Ishikawa (cell line): ENCODE data around the gene ARHGAP29.

Experiments used
- CEBPB ChIP-seq: IDR thresholded peaks from 2 replicates; pipeline ENCODE4 v1.6.1; 2012
- CREB1 ChIP-seq: IDR thresholded peaks from 2 replicates; pipeline ENCODE4 v1.6.1; 2012; ENCODE audit warnings: low read depth
- EGR1 ChIP-seq: IDR thresholded peaks from 2 replicates; pipeline ENCODE4 v1.6.1; 2012
- EP300 ChIP-seq: IDR thresholded peaks from 2 replicates; pipeline ENCODE4 v1.6.1; 2012; ENCODE audit warnings: borderline replicate concordance
- FOXM1 ChIP-seq: IDR thresholded peaks from 2 replicates; pipeline ENCODE4 v1.6.1; 2012; ENCODE audit warnings: low read depth, borderline replicate concordance
- MAX ChIP-seq: IDR thresholded peaks from 2 replicates; pipeline ENCODE4 v1.6.1; 2012
- NFIC ChIP-seq: IDR thresholded peaks from 2 replicates; pipeline ENCODE4 v1.6.1; 2012
- RAD21 ChIP-seq: IDR thresholded peaks from 2 replicates; pipeline ENCODE4 v1.6.1; 2012; ENCODE audit warnings: low read depth
- REST ChIP-seq: IDR thresholded peaks from 2 replicates; pipeline ENCODE4 v1.6.1; 2012; ENCODE audit warnings: low read depth, mild to moderate bottlenecking
- TAF1 ChIP-seq: IDR thresholded peaks from 2 replicates; pipeline ENCODE4 v1.6.1; 2012; ENCODE audit warnings: low read depth, mild to moderate bottlenecking
- TCF12 ChIP-seq: IDR thresholded peaks from 2 replicates; pipeline ENCODE4 v1.6.1; 2012; ENCODE audit warnings: low read depth
- TEAD4 ChIP-seq: IDR thresholded peaks from 2 replicates; pipeline ENCODE4 v1.6.1; 2012
- YY1 ChIP-seq: IDR thresholded peaks from 2 replicates; pipeline ENCODE4 v1.6.1; 2012; ENCODE audit warnings: low read depth
- ZBTB7A ChIP-seq: IDR thresholded peaks from 2 replicates; pipeline ENCODE4 v1.6.1; 2012; ENCODE audit warnings: low read depth
- TF ChIP-seq, protein P1 (sequence below): IDR thresholded peaks from 2 replicates; pipeline ENCODE4 v1.6.1; 2012

The ARHGAP29 gene

GRCh38 chr1:94186946-94187345 lies 50.4 kb downstream of the ARHGAP29 start:
- TF ChIP-seq EGR1 (no peak), TEAD4 (no peak), CREB1 (no peak), MAX (no peak), CEBPB (no peak), TCF12 (no peak), NFIC (no peak), TAF1 (no peak), YY1 (no peak), REST (no peak), FOXM1 (no peak), RAD21 (no peak), EP300 (no peak), ZBTB7A (no peak)
- TF ChIP-seq, protein P1, sequence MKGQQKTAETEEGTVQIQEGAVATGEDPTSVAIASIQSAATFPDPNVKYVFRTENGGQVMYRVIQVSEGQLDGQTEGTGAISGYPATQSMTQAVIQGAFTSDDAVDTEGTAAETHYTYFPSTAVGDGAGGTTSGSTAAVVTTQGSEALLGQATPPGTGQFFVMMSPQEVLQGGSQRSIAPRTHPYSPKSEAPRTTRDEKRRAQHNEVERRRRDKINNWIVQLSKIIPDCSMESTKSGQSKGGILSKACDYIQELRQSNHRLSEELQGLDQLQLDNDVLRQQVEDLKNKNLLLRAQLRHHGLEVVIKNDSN, result no peak

DNA sequence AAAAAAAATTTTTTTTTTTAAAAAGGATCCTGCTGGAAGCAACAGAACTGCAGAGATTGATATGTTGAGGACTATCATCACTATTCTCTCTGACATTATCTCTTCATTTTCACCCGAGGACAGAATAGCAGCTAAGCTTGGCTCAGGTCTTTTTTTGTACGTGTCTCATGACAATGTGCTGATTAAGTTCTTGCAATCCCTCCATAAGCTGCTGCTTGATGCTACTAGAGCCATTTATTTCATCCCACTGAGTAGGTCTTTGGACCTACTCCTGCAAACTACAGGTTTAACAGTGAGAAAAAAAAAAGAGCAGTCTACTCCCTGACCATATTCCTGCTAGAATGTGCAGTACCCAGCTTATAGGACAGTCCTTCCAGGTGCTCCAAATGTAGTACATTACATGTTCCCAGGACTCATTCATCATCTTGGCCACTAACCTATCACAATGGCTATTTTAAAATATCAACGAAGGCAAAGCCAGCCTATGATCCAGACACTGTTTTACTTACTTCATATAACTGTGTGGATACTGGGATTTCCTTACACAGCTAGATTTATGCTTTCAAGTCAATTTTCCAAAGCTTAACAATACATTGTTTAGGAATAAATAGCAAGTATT lies 54.1 kb downstream of the ARHGAP29 start:
- TF ChIP-seq EP300 (no peak), MAX (no peak), YY1 (no peak), TEAD4 (no peak), CREB1 (no peak), FOXM1 (no peak)
- TF ChIP-seq, protein P1, result no peak

DNA sequence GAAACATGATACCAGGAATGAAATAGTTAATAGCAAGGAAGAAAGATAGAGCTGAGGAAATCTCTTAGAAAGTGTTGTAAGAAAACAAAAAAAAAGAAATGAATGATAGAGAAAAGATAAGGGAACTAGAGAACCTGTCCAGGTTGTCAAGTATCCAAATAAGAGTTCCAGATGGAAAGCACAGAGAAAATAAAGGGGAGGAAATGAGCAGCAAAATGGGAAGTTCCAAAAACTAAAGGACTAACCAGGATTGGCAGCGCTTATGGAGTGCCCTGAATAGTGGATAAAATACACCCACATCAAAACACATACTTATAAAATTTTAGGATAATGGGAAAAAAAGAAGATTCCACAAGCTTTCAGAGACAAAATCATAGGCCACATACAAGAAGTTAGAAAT lies 55.2 kb downstream of the ARHGAP29 start:
- no peak for TF ChIP-seq TCF12
- no peak for TF ChIP-seq RAD21
- no peak for TF ChIP-seq FOXM1
- TF ChIP-seq, protein P1, result no peak
- no peak for TF ChIP-seq CREB1
- no peak for TF ChIP-seq TEAD4
- TF ChIP-seq YY1, result no peak
- TF ChIP-seq MAX, result no peak
- no peak for TF ChIP-seq EGR1
- TF ChIP-seq EP300, result no peak
- TF ChIP-seq TAF1, result no peak

DNA sequence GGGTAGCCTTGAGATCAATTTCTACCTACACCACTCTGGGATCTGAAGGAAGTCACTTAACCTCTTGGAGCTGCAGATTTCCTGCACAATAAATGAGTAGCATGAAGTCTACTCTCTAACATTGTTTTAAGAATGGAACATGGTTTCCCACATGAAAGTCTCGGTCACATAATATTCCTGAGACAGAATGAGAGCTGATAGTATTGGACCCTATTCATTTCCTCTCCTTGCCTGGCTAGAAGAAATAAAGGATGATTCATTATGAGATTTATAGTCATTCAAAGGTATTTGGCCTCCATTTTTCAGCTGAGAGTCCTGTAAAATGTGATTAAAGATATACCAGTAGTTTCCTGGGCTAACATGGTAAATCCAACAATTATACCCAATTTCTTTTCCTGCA lies 56.7 kb downstream of the ARHGAP29 start:
- TF ChIP-seq YY1, result no peak
- TF ChIP-seq RAD21, result no peak
- TF ChIP-seq MAX, result no peak
- no peak for TF ChIP-seq CREB1
- no peak for TF ChIP-seq FOXM1
- no peak for TF ChIP-seq REST
- TF ChIP-seq ZBTB7A, result no peak
- no peak for TF ChIP-seq NFIC
- no peak for TF ChIP-seq TCF12
- no peak for TF ChIP-seq TEAD4
- TF ChIP-seq, protein P1, result no peak
- no peak for TF ChIP-seq EGR1
- no peak for TF ChIP-seq CEBPB
- no peak for TF ChIP-seq TAF1
- TF ChIP-seq EP300, result no peak

GRCh38 chr1:94178901-94179300 lies 58.5 kb downstream of the ARHGAP29 start:
- TF ChIP-seq FOXM1, result no peak
